ENCODE data around the gene ATF6. TPM values are rescaled to one million over a fixed set of nuclear protein-coding genes. Genes with fewer than 3 reads are reported as not detected.

The ATF6 gene
- total RNA-seq, 2 experiments from 2014 or later, result 16.9 to 17.3 TPM

DNA sequence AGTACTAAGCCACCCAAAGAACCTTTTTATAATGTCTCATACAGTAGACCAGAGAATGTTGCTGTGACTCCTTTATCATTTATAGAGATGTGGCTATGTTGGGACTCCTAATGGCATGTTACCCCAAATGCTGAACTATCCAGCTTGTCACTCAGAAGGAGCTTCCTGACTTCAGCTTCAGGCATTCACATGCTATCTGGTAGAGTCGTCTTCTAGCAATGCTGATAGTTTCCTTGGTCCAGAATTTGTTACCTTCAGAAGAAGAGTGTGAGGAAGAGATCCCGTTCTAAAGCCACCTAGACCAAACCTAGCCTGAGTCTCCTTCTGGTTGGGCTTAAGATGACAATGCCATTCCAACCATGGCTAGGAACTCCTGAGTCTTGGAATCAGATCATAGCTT is 189.5 kb downstream of the ATF6 start:
- no peak for ATAC-seq
- Mint-ChIP-seq H3K36me3 (ENCODE audit: low read depth) (peaks cover 30% of the 10 kb centered on the region), H3K27me3 (no peaks in the 10 kb centered on the region), H3K4me3 (no peak overlapping the region), H3K27ac (no peak overlapping the region), H3K9me3 (no peaks in the 10 kb centered on the region), H3K4me1 (ENCODE audit: low read depth) (peaks cover 48% of the 10 kb centered on the region)
- TF ChIP-seq CTCF (IDR thresholded peaks at IDR 0.05), result no peak
- intact Hi-C loops (cut with micrococcal nuclease), result no loop called here
- CTCF ChIA-PET, result no interaction called here
- DNase-seq, result no peak
- POLR2A ChIA-PET, result no interaction called here

GRCh38 chr1:161956097-161956496 is 190.0 kb downstream of the ATF6 start:
- Mint-ChIP-seq H3K27me3 (no peaks in the 10 kb centered on the region), H3K4me3 (no peak overlapping the region), H3K27ac (no peak overlapping the region), H3K36me3 (ENCODE audit: low read depth) (peaks cover 34% of the 10 kb centered on the region), H3K4me1 (ENCODE audit: low read depth) (peaks cover 53% of the 10 kb centered on the region), H3K9me3 (no peaks in the 10 kb centered on the region)
- DNase-seq (no peak), ATAC-seq (no peak)
- CTCF ChIA-PET, result no interaction called here
- POLR2A ChIA-PET, result no interaction called here
- intact Hi-C loops (cut with micrococcal nuclease), result no loop called here
- TF ChIP-seq CTCF (IDR thresholded peaks at IDR 0.05), result no peak

- Mint-ChIP-seq H3K27ac (no peak overlapping the region), H3K27me3 (no peaks in the 10 kb centered on the region), H3K36me3 (ENCODE audit: low read depth) (peaks cover 37% of the 10 kb centered on the region), H3K4me3 (no peak overlapping the region), H3K4me1 (ENCODE audit: low read depth) (peaks cover 59% of the 10 kb centered on the region), H3K9me3 (no peaks in the 10 kb centered on the region)
- intact Hi-C loops (cut with micrococcal nuclease), result no loop called here
- ATAC-seq (no peak), DNase-seq (no peak)
- ChIA-PET CTCF (no interaction called here), POLR2A (no interaction called here)
- TF ChIP-seq CTCF (IDR thresholded peaks at IDR 0.05), result no peak
Measured at GRCh38 chr1:161956930-161957329, 190.8 kb downstream of the ATF6 start.

- H3K4me1 Mint-ChIP-seq (ENCODE audit: low read depth), result peaks cover 66% of the 10 kb centered on the region
- ChIA-PET CTCF (interaction anchor here (0.9 to 1.6 kb wide), 2 partner anchors 54 to 79 kb away, joined by 3 to 4 read pairs; no protein-coding TSS in a partner anchor), POLR2A (no interaction called here)
- TF ChIP-seq CTCF (IDR thresholded peaks at IDR 0.05), result no peak
- no peak for DNase-seq
- H3K4me3 Mint-ChIP-seq, result no peak overlapping the region
- ATAC-seq, result no peak
- peaks cover 38% of the 10 kb centered on the region for H3K36me3 Mint-ChIP-seq (ENCODE audit: low read depth)
- no peak overlapping the region for H3K27ac Mint-ChIP-seq
- H3K27me3 Mint-ChIP-seq, result no peaks in the 10 kb centered on the region
- intact Hi-C loops (cut with micrococcal nuclease), result no loop called here
- no peaks in the 10 kb centered on the region for H3K9me3 Mint-ChIP-seq
Measured at GRCh38 chr1:161958425-161958824, 192.3 kb downstream of the ATF6 start.

DNA sequence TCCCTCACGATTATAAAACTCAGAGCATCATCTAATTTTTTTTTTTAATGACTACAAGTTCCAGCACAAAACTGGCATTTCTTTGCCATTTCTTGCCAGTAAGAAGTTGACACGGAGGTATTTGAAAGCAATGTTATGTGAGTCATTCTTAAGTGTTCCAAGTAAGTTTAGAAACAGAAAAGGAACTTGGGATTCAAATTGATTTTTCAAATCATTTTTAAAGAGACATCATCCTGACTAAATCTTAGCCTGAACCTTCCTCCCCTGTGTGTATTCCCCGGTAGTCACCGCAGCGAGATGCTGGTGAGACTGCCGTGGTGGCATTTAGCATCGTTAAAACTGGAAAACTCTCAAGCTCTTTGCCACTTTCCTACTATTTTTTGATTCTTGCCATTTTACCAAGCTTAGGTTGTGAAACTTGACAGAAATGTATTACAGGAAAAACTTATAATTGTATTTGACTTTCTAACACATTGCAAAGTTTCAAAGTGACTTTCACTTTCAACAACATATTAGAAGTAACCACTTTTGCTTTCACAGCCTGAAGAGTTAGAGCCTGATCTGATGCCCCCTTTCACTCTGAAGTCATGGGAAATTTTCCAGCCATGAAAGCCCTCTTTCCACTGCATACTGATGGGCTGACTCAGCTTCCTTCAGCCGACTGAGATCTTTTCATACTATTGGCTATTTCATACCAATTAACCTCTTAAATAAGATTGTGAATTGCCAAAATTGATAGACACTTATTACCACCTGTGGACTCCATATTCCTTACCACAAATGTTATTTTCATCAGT is 196.2 kb downstream of the ATF6 start:
- H3K4me3 Mint-ChIP-seq, result peak overlapping the region; percentile 79
- no peaks in the 10 kb centered on the region for H3K27me3 Mint-ChIP-seq
- DNase-seq, result peak; percentile 72
- intact Hi-C loops (cut with micrococcal nuclease), result no loop called here
- peaks cover 52% of the 10 kb centered on the region for H3K36me3 Mint-ChIP-seq (ENCODE audit: low read depth)
- no peak for TF ChIP-seq CTCF (IDR thresholded peaks at IDR 0.05)
- H3K27ac Mint-ChIP-seq, result peak overlapping the region; percentile 97
- H3K9me3 Mint-ChIP-seq, result no peaks in the 10 kb centered on the region
- ChIA-PET POLR2A (interaction anchor here (1.7 kb wide), 1 partner anchor 60 kb away, joined by 4 read pairs; no protein-coding TSS in a partner anchor), CTCF (interaction anchor here (1.0 to 2.2 kb wide), 4 partner anchors 33 to 75 kb away, joined by 3 to 5 read pairs (median 5); no protein-coding TSS in a partner anchor)
- peaks cover 58% of the 10 kb centered on the region for H3K4me1 Mint-ChIP-seq (ENCODE audit: low read depth)
- peak; percentile 99 for ATAC-seq
